Embryonic facial prominence (tissue), 1 donor: ENCODE results near the gene PEPD.

Experiments
- DNase-seq: peaks from one replicate; pipeline ENCODE4 v3.0.0-alpha.2; 2016; ENCODE audit errors: extremely low spot score

Gene PEPD

GRCh38 chr19:33438987-33439781 is 82.4 kb downstream of the PEPD start:
- no peak for DNase-seq

- DNase-seq = no peak
These were observed 83.5 kb downstream of the PEPD start for GRCh38 chr19:33437821-33438671.

- DNase-seq = no peak
These were observed 84.2 kb downstream of the PEPD start for GRCh38 chr19:33437393-33437820.

- no peak for DNase-seq
These were observed 84.9 kb downstream of the PEPD start for GRCh38 chr19:33436360-33437345.

- DNase-seq = no peak
These were observed 85.8 kb downstream of the PEPD start for GRCh38 chr19:33435706-33436359.

- no peak for DNase-seq
These were observed 86.5 kb downstream of the PEPD start for GRCh38 chr19:33434886-33435705.

GRCh38 chr19:33434069-33434885 is 87.3 kb downstream of the PEPD start:
- no peak for DNase-seq

- DNase-seq = no peak
These were observed 89.0 kb downstream of the PEPD start for GRCh38 chr19:33432446-33433170.

GRCh38 chr19:33432015-33432414 is 89.6 kb downstream of the PEPD start:
- no peak for DNase-seq

- peak; percentile 54 for DNase-seq
These were observed 90.8 kb downstream of the PEPD start for GRCh38 chr19:33430674-33431277.

- DNase-seq = no peak
These were observed 91.5 kb downstream of the PEPD start for GRCh38 chr19:33429891-33430673.

- no peak for DNase-seq
These were observed 92.9 kb downstream of the PEPD start for GRCh38 chr19:33428627-33429125.

GRCh38 chr19:33427801-33428626 is 93.6 kb downstream of the PEPD start:
- DNase-seq = no peak

- DNase-seq = no peak
These were observed 94.8 kb downstream of the PEPD start for GRCh38 chr19:33426621-33427361.

- no peak for DNase-seq
These were observed 97.4 kb downstream of the PEPD start for GRCh38 chr19:33424181-33424580.
